HL-60 (cell line): ENCODE measurements around the gene MYCBPAP.

Source experiments
- POLR2AphosphoS5 ChIP-seq: IDR thresholded peaks from 2 replicates; pipeline ENCODE4 v1.6.1; 2012; ENCODE audit warnings: low read depth
- SPI1 ChIP-seq: IDR thresholded peaks from 2 replicates; pipeline ENCODE4 v1.6.1; 2012; ENCODE audit warnings: low read depth, mild to moderate bottlenecking, borderline replicate concordance
- TF ChIP-seq, protein P1 (sequence below): IDR thresholded peaks from one replicate; pipeline ENCODE4 v1.5.1; 2011; ENCODE audit warnings: low read length, control low read depth, inconsistent platforms; ENCODE audit not compliant: insufficient read depth

DNA sequence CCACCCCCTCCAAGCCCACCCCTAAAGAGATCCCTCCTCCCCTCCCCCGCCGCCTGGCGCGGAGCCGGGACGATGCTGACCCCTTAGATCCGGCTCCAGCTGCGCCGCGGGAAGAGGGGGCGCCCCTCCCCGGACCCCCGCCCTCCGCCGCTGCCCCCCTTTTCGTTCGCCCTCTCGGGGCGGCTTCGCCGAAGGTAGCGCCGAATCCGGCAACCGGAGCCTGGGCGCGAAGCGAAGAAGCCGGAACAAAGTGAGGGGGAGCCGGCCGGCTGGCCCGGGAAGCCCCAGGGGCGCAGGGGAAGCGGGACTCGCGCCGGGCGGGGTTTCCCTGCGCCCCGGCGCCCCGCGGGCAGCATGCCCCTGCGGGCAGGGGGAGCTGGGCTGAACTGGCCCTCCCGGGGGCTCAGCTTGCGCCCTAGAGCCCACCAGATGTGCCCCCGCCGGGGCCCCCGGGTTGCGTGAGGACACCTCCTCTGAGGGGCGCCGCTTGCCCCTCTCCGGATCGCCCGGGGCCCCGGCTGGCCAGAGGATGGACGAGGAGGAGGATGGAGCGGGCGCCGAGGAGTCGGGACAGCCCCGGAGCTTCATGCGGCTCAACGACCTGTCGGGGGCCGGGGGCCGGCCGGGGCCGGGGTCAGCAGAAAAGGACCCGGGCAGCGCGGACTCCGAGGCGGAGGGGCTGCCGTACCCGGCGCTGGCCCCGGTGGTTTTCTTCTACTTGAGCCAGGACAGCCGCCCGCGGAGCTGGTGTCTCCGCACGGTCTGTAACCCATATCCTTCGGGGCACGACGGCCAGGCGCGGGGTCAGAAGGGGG lies 52.9 kb downstream of the MYCBPAP start:
- TF ChIP-seq, protein P1, sequence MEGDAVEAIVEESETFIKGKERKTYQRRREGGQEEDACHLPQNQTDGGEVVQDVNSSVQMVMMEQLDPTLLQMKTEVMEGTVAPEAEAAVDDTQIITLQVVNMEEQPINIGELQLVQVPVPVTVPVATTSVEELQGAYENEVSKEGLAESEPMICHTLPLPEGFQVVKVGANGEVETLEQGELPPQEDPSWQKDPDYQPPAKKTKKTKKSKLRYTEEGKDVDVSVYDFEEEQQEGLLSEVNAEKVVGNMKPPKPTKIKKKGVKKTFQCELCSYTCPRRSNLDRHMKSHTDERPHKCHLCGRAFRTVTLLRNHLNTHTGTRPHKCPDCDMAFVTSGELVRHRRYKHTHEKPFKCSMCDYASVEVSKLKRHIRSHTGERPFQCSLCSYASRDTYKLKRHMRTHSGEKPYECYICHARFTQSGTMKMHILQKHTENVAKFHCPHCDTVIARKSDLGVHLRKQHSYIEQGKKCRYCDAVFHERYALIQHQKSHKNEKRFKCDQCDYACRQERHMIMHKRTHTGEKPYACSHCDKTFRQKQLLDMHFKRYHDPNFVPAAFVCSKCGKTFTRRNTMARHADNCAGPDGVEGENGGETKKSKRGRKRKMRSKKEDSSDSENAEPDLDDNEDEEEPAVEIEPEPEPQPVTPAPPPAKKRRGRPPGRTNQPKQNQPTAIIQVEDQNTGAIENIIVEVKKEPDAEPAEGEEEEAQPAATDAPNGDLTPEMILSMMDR, result no peak
- TF ChIP-seq POLR2AphosphoS5 (no peak), SPI1 (no peak)
